GM21619 (cell line): Measurements from ENCODE around the gene GPR87.

Experiments
- ATAC-seq: cut with Tn5 transposase; IDR thresholded peaks from one replicate; pipeline ENCODE4 v1.9.1; 2021; ENCODE audit not compliant: unreplicated experiment

GPR87 gene

GRCh38 chr3:151283907-151284461, 32.6 kb downstream of the GPR87 start:
- no peak for ATAC-seq

- ATAC-seq: no peak
Observed at GRCh38 chr3:151283387-151283786, 33.2 kb downstream of the GPR87 start.

GRCh38 chr3:151282921-151283320, 33.7 kb downstream of the GPR87 start:
- no peak for ATAC-seq

- ATAC-seq: no peak
Observed at GRCh38 chr3:151281671-151282324, 34.8 kb downstream of the GPR87 start.

GRCh38 chr3:151278230-151278629, 38.4 kb downstream of the GPR87 start, which contains the start of gene P2RY14:
P2RY14 (minus strand) TSS chr3:151278542; CDS start chr3:151214316, 64,226 bp downstream.
- no peak for ATAC-seq

GRCh38 chr3:151276687-151277042, 40.0 kb downstream of the GPR87 start:
- ATAC-seq: peak; percentile 60

GRCh38 chr3:151276038-151276686, 40.5 kb downstream of the GPR87 start:
- ATAC-seq: peak; percentile 31

GRCh38 chr3:151275091-151275490, 41.5 kb downstream of the GPR87 start:
- no peak for ATAC-seq

GRCh38 chr3:151269631-151270030, 47.0 kb downstream of the GPR87 start:
- ATAC-seq: no peak

- ATAC-seq: peak; percentile 57
Observed at GRCh38 chr3:151268267-151269235, 48.1 kb downstream of the GPR87 start.

- ATAC-seq: no peak
Observed at GRCh38 chr3:151267066-151267465, 49.6 kb downstream of the GPR87 start.

GRCh38 chr3:151265866-151266265, 50.8 kb downstream of the GPR87 start:
- peak; percentile 92 for ATAC-seq

GRCh38 chr3:151265166-151265565, 51.5 kb downstream of the GPR87 start:
- no peak for ATAC-seq

- no peak for ATAC-seq
Observed at GRCh38 chr3:151264605-151265004, 52.0 kb downstream of the GPR87 start.

GRCh38 chr3:151262871-151263525, 53.6 kb downstream of the GPR87 start:
- ATAC-seq: no peak

- ATAC-seq: no peak
Observed at GRCh38 chr3:151259664-151260063, 57.0 kb downstream of the GPR87 start.

GRCh38 chr3:151256749-151257148, 59.9 kb downstream of the GPR87 start:
- no peak for ATAC-seq

- no peak for ATAC-seq
Observed at GRCh38 chr3:151248772-151249337, 67.8 kb downstream of the GPR87 start.
